ENCODE results near the gene CAP2.
"Not testable (repeated sequence)": the region's sequence is repeated elsewhere in the genome, so short reads cannot be mapped to it uniquely, and the experiment has no call there.

The CAP2 gene

GRCh38 chr6:17439243-17439993 lies 46.0 kb downstream of the CAP2 start:
- no peak for DNase-seq (ENCODE audit: low spot score)

DNA sequence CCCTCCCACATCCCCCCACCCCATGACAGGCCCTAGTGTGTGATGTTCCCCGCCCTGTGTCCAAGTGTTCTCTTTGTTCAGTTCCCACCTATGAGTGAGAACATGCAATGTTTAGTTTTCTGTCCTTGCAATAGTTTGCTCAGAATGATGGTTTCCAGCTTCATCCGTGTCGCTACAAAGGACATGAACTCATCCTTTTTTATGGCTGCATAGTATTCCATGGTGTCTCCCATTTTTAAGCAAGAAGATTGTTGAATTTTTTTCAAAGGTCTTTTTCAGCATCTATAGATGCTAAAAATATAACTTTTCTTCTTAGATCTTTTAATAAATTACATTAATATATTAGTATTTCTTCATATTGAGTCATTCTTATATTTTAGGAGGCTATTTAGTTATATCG lies 47.4 kb downstream of the CAP2 start:
- DNase-seq (ENCODE audit: low spot score) = not testable (repeated sequence)

DNA sequence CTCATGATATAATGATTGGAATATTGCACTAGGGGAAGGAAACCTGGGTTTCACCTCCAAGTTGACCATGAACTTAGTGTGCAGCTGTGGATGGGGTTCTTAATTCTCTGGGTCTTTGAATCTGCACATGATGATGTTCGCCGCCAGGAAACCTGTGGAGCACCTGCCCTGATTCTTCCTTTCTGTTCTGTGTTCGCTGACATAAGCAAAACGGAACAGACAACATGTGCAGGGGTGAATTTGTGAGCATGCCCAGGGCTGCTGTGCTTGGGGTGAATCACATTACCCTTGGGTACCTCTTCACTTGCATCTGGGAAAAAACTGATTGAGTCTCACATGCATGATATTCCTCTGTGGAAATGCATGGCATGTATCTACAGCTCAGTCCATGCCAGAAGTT lies 48.8 kb downstream of the CAP2 start:
- no peak for DNase-seq (ENCODE audit: low spot score)

DNA sequence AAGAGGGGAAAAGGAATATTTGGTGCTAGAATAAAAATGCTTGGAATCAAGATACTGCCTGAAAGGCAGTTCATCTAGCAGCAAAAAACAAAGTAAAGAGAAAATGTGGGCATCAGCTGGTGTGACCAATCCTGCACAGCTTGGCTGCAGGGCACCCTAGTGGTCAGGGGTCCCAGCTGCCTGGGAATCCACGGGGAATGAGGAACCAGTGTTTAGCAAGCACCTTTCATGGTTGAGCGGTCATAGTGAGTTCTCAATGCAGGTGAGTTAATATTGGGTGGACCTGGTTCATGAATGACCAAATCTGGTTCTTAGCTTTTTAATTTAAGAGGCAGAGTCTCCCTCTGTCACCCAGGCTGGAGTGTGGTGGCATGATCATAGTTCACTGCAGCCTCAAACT lies 53.3 kb downstream of the CAP2 start:
- DNase-seq (ENCODE audit: low spot score) = no peak

DNA sequence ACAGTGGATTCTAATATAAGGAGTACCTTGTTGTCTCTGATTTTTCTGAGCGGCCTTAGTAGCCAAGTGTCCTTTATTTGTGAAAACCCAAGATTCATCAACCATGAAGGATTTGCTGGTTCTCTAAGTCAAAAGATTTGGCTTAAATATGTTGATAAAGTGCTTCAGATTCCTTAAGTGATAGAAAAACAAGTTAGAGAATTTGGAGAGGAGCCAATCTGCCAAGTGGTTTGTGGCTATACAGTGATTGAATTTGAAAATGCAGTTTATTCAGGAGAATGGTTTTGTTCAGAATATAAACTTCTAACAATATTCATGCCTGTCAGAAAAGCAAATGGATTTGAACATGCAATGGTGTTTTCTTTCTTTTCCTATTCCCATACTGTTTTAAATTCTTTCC lies 54.8 kb downstream of the CAP2 start:
- DNase-seq (ENCODE audit: low spot score) = no peak

- DNase-seq (ENCODE audit: low spot score) = no peak
Observed at GRCh38 chr6:17450397-17450796, 57.0 kb downstream of the CAP2 start.

DNA sequence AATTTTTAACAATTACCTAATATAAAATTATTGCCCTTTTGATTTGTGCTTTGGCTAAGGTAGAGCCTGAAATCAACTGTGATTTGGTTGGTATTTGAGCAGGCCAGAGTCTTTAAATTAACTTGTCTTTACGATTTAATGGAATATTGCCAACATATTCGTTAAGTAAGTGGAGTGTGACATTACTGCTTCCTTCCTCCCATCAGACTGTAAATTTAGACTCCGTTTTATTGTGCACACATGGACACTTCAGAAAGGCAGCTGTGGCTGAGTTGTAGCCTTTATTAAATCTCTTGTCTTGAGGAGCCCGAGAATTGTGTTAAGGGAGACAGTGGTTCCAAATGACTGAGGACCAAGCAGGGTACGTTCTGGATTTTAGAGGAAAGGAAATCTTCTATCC lies 57.4 kb downstream of the CAP2 start:
- DNase-seq (ENCODE audit: low spot score) = no peak

- no peak for DNase-seq (ENCODE audit: low spot score)
Observed at GRCh38 chr6:17452096-17452495, 58.7 kb downstream of the CAP2 start.

GRCh38 chr6:17454316-17455005 lies 61.1 kb downstream of the CAP2 start:
- DNase-seq (ENCODE audit: low spot score) = no peak

- no peak for DNase-seq (ENCODE audit: low spot score)
Observed at GRCh38 chr6:17455919-17456318, 62.5 kb downstream of the CAP2 start.

GRCh38 chr6:17456711-17457110 lies 63.3 kb downstream of the CAP2 start:
- DNase-seq (ENCODE audit: low spot score) = no peak

DNA sequence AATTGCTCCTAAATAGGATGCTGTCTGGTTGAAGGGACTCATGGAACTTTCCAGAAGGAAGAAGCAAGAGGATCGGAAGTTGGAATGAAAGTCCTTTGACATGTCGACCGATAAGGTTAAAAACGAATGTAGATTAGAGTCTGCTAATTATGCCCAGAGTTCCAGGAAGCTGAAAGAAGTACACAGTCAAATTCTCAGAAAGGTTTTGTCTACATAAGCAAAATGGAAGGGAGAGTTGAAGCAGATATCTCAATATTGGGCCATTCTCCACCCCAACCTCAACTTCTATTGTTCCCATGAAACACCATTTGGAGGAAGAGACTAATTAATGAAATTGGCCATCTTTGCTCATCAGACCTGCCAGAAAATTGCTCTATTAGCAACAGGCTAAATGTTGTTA lies 64.0 kb downstream of the CAP2 start:
- DNase-seq (ENCODE audit: low spot score) = no peak

- no peak for DNase-seq (ENCODE audit: low spot score)
Observed at GRCh38 chr6:17457956-17458355, 64.6 kb downstream of the CAP2 start.

- no peak for DNase-seq (ENCODE audit: low spot score)
Observed at GRCh38 chr6:17458966-17459365, 65.6 kb downstream of the CAP2 start.

DNA sequence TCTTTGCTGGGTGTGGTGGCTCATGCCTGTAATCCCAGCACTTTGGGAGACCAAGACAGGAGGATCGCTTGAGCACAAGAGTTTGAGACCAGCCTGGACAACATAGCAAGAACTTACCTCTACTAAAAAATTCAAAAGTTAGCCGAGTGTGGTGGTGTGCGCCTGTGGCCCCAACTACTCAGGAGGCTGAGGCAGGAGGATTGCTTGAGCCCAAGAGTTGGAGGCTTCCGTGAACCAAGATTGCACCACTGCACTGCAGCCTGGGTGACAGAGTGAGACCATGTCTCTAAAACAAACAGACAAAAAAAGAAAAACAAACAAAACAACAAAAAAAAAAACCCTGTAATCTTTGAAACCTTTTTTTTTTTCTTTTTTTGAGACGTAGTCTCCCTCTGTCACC lies 67.5 kb downstream of the CAP2 start:
- no peak for DNase-seq (ENCODE audit: low spot score)

- DNase-seq (ENCODE audit: low spot score) = no peak
Observed at GRCh38 chr6:17466147-17466546, 72.8 kb downstream of the CAP2 start.

DNA sequence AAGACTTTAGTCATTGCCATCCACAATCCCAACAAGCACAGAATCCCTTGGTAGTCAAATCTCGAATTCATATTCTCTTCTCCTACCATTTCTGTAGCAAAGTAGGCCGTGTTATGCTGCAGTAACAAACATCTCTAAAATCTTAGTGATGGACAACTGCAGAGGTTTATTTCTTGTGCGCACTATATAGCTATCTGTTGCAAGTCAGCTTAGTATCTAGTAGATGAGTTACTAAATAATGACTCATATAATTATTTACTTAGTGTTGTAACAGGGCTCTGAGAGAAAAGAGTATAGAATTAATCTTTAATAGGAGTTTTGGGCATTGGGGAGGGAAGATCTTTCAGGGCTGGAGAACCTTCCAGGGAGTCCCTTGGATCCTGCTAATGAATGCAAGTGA lies 73.3 kb downstream of the CAP2 start:
- no peak for DNase-seq (ENCODE audit: low spot score)

GRCh38 chr6:17469006-17469832 lies 75.8 kb downstream of the CAP2 start:
- no peak for DNase-seq (ENCODE audit: low spot score)

- DNase-seq (ENCODE audit: low spot score) = no peak
Observed at GRCh38 chr6:17470202-17470937, 77.0 kb downstream of the CAP2 start.

DNA sequence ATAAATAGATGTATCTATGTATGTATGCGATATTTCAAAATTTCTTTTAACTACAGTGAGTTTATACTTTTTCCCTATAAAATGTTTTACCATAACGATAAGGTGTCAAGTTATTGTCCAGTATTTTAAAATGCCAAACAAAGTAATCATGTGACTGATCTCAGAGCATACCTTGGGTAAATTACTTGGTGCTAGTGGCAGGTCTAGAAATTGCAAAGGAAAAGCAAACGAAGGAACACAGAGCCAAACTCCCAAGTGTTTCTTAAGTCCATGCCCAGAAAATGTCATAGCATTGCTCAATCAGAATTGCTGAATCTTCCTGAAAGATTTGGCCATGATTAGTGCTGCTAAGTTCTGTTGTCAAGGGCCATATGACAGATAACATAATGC lies 77.5 kb downstream of the CAP2 start:
- DNase-seq (ENCODE audit: low spot score) = no peak

- no peak for DNase-seq (ENCODE audit: low spot score)
Observed at GRCh38 chr6:17472653-17473183, 79.3 kb downstream of the CAP2 start.

DNA sequence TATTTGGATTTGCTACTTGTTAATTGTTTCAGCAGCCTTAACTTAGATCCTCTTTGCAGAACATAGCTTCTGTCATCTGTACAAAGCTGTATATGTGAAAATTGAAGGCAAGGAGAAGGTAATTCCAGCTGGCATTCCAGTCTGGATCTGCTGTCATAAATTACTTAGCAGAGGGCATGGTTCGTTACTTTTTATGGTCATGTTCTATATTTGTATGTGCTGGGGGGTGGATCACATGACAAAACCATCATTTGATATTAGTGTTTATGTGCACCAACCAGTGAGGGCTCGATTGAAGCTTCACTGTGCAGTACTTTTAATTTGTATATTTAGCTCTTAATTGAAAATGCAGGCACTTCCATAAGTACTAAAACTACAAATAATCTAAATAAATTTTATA lies 80.2 kb downstream of the CAP2 start:
- DNase-seq (ENCODE audit: low spot score) = no peak

Data from D341Med (cell line).